Stimulated activated CD4-positive, alpha-beta T cell treated with anti-CD3 and anti-CD28 coated beads, TNF-alpha, amount 100 ng/mL, for 24 hours (primary cell): ENCODE measurements around the gene TEKT5.
"Not testable (repeated sequence)": the region's sequence is repeated elsewhere in the genome, so short reads cannot be mapped to it uniquely, and the experiment has no call there.

Source experiments
- DNase-seq, 3 experiments: peaks; one replicate each; pipeline ENCODE4 v3.0.0-alpha.2; 2020; ENCODE audit warnings: low read depth in 3 of 3

The TEKT5 gene

DNA sequence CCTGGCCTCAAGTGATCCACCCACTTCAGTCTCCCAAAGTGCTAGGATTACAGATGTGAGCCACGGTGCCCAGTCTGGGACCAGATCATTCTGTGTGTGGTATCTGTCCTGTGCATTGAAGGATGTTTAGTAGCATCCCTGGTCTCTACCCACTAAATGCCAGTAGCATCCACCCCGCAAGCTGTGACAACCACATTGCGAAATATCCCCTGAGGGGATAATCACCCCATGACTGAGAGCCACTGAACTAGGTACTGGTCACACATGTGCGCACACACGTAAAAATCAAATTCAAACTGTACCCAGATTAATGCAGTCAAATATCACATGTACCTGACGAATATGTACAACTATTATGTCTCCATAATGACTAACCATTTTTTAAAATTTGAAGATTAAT, 35.8 kb downstream of the TEKT5 start:
- no peak for DNase-seq

DNA sequence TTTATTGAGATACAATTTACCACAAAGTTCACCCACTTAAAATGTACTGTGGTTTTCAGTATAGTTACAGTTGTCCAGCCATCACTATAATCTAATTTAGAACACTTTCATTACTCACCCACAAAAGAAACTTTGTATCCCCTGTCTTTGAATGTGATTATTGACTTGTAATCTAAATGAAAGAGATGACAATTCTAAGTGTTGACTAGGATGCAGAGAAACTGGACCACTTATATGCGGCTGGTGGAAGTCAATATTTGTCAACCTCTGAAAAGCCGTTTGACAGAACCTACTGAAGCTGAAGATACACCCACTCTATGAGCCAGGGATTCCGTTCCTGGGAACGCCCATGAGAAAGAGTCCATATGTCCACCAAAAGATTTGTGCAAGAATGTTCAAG, 36.8 kb downstream of the TEKT5 start:
- no peak for DNase-seq

DNA sequence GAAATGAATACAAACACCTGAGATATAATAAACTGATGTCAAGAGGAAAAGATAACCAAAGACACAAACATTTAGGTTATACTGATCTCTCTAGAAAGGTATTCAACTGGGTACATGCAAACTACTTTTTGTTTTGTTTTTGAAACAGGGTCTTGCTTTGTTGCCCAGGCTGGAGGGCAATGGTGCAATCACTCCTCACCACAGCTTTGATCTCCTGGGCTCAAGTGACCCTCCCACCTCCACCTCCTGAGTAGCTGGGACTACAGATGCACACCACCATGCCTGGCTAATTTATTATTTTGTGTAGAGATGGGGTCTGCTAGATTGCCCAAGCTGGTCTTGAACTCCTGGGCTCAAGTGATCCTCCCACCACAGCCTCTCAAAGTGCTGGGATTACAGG, 38.1 kb downstream of the TEKT5 start:
- DNase-seq, result no peak

DNA sequence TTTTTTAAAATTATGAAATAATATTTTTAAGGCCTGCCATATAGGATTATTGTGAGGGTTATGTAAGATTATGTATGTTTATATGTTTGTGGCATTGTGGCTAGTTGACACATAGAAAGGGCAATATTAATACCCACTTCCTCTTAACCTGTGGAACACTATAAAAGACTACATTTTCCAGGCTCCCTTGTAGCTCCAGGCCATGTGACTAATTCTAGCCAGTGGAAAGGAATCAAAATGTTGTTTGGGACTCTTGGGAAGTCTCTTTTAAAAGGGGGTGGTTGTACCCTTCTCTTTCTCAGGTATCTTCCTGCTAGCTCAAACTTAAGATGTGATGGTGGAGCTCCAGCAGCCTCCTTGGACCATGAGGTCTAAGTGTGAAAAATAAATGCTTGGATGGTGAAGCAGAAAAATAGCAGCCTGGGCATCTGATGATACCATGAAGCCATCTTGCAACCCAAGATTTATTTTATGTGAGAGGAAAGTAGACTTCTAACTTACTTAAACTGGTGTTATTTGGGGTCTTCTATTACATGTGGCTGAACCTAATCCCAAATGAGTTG, 39.2 kb downstream of the TEKT5 start:
- DNase-seq, result no peak

DNA sequence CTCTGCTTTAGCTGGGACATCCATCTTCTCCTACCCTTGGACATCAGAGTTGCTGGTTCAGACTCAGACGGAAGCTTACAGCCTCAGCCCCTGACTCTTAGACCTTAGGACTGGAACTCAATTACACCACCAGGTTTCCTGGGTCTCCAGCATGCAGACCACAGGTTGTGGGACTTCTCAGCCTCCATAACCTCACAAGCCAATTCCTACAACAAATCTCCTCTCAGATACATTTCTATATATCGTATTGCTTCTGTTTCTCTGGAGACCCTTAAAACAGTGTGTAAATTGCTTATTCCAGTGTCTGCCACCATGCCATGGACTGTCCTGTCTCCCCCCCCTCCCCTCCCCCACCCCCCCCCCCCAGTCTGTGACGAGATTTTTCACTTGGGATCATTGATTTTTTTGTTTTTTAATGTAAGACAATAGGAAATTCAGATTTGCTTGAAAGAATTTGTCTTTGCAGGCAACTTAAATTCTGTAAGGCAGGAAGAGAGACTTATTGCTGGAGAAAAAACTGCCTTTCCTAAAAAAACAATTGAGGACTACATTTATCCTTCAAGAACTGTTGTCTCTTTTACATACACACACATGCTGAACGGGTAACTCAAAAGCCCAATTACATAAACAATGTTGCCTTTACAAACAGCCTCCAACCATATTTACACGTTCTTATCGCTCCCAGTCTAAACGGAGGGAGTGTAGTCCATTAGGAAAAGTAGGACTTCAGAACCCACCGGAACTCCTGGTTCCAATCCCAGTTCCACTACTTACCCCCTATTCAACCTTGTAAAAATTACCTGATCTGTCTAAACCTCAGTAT, 39.9 kb downstream of the TEKT5 start:
- no peak for DNase-seq

DNA sequence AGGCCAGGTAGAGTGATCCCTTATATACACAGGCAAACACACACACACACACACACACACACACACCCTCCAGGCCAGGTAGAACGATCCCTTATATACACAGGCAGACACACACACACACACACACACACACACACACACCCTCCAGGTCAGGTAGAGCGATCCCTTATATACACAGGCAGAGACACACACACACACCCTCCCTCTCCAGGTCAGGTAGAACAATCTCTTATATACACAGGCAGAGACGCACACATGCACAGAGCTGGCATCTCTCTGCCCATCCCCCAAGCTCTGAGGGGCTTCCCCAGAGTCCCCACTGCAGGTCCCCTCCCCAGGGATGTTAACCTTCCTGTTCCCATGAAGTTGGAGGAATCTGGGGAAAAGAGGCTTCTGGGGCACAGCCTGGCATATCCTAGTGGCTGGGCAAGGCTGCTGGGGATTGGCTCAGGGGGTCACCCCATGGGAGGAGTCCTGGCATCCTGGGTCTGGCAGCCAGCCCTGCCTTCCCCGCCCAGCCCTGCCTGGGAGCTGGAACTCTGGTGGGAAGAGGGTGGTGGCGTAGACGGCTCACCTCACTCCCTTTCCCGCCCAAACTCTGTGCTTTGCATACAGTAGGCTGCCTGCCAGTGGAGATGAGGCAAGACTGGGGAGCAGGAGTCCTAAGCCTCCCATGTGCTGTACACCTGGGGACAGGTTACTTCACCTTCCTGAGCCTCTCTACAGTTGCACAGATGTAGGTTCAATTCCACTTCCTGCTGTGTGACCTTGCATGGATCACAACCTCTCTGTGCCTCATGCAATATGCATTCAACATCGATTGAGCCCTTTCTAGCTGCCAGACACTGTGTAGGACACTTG, 41.8 kb downstream of the TEKT5 start:
- DNase-seq, result no peak

DNA sequence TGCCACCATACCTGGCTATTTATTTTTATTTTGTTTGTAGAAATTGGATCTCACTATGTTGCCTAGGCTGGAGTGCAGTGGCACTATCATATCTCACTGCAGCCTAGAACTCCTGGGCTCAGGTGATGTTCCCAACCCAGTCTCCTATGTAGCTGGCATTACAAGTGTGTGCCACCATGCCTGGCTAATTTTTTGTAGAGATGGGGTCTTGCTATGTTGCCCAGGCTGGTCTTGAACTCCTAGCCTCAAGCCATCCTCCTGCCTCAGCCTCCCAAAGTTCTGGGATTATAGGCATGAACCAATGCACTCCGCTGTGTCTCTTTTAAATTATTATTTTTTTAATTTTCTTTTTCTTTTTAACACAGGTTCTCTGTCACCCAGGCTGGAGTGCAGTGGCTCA, 45.6 kb downstream of the TEKT5 start:
- not testable (repeated sequence) for DNase-seq

DNA sequence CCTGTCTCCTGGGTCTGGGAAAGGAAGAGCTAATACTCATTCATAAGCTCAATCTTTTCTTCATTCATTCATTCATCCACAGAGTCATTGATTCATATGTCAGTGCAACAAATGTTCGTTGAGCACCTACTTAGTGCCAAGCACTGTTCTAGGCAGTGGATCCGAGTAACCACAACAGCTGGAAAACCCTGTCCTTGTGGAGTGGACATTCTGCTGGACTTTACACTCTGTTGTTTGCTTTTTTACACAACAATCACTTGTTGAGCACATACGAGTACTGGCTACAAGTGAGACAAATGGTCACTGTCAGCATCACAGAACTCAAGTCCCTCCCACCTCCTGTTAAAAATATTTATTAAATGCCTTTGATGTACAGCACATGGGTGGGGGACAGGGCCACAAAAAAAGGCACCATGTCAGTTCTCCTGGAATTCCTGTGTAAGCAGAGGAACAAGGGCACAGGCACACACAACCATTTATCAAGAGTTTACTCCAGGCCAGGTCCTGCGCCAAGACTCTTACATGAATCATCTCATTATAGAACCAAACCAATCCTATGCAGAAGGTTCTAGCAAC, 46.9 kb downstream of the TEKT5 start:
- DNase-seq, result no peak

DNA sequence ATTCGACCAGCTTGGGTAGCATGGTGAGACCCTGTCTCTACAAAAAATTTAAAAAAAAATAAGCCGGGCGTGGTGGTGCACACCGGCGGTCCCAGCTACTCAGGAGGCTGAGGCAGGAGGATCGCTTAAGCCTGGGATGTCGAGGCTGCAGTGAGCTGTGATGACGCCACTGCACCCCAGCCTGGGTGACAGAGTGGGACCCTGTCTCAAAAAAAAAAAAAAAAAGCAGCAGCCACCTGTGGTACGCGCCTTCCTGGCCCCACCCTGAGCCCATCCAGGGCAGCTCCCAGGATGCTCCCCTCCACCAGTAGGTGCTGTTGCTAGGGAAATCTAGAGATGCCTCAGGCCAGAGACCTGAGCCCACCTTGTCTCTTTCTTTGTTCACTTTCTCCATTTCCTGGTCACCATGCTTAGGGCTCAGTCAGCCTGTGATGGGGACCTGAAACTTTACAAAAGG, 47.4 kb downstream of the TEKT5 start:
- DNase-seq, result no peak

DNA sequence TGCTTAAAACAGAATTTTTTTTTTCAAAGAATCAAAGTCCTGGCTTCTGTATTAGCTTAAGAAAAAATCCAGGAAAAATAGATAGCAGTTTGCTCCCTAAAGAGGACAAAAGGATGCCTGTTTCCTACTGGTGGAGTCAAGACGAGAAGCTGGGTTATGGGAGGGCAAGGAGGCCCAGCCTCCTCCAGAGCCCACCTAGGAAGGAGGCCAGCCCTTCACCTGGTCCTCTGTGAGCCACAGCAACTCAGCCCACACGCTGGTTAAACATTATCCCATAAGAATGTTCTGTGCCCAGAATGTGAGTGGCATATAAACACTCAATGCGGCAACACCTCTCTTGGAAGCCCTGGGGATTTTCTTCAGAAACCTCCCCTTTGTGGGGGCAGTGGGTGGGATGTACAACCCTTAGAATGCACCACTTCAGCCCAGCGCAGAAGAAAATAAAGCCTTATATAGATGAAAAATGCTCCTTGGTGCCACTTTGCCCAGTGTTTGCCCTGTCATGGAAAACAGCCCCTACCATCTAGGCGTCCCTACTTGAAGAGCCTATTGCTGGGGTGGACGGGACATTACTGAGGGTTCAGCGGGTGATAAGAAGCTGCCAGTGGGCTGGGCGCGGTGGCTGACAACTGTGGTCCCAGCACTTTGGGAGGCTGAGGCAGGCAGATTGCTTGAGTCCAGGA, 48.0 kb downstream of the TEKT5 start:
- no peak for DNase-seq

DNA sequence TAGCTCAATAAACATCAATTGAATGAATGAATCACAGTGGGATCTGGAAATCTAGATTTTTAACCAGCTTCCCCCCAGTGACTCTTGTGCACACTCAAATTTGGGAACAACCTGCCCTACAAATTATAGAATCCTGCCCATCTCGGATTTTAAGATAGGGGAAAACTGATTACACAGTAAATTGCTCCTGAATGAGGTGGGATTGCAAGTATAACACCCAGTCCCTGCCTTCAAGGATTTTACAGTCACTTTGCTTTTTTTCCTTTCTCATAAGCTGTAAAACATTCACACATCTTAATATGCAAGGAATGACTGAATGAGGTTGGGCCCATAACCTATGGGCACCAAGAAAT, 48.5 kb downstream of the TEKT5 start:
- no peak for DNase-seq

DNA sequence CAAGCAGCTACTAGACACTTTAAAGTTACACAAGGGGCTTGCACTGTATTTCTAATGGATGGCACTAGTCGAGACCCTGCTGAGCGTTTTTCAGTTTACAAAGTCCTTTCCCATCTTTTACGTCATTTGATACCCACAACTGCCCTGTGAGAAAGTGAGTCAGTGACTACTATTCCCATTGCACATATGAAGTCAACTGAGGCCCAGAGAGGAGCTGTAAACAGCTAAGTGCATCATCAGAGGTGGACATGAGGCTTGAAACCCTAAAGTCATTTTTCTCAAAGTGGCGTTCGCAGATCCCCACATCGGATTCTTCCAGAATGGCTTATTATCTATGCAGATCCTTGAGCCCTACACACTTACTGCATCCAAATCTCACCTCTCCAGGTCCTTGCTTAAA, 50.6 kb downstream of the TEKT5 start:
- DNase-seq, result no peak

DNA sequence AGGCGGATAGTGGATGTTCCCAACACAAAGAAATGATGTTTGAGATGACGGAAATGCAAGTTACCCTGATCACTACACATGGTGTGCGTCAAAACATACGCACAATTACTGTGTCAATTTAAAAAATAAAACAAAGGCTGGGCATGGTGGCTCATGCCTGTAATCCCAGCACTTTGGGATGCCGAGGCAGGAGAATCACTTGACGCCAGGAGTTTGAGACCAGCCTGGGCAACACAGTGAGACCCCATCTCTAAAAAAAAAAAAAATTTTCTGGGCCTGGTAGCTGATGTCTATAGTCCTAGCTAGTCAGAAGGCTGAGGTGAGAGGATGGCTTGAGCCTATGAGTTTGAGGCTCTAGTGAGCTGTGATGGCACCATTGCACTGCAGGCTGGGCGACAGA, 51.8 kb downstream of the TEKT5 start:
- no peak for DNase-seq

DNA sequence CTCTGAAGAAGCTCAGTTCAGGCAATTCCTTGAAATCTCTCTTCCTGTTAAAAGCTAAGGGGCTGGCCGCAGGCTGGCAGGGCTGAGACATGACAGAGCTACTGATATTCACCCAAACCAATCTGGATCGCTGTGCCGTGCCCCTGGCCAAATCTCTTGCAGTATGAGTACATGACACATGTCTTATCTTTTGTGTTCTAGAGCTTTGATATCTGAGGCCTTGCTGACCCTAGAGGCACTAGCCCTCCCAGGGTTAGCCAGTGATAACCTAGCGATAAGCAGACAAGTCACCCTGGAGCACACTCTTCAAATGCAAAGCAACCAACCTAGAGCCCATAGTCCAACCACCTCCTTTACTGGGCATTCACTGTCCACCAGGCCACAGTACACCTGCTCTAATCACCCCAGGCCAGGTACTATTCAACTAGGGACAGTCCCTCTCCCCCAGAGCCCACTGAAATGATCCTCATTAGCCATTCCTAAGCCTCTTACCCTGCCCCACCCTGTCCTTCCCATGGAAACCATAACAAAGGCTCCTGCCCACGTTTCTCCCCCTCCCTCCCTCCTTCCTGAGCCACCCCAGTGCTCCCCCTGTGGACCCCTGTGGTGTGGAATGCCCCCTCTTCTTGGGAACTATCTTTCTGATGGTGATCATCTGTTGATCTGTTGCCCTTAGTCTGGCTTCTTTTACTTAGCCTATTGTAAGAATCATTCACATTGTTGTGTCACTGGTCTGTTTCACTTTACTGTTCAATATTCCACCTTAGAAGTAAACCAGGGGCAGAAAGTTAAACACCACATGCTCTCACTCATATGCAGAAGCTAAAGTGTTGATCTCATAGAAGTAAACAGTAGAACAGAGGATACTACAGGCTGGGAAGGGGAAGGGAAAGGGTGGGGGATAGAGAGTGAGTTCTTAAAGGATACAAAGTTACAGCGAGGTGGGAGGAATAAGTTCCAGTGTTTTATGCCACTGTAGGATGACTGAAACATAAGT, 52.5 kb downstream of the TEKT5 start:
- no peak for DNase-seq

DNA sequence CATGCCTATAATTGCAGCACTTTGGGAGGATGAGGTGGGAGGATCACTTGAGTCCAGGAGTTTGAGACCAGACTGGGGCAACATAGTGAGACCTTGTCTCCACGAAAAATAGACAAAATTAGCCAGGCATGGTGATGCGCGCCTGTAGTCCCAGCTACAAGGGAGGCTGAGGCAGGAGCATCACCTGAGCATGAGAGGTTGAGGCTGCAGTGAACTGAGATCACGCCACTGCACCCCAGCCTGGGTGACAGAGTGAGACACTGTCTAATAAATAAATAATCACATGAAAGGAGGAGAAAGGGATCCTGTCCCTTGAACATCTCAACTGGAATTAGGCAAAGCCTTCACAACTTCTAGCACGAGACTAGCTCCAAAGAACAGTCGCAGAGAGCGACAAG, 53.2 kb downstream of the TEKT5 start:
- no peak for DNase-seq

DNA sequence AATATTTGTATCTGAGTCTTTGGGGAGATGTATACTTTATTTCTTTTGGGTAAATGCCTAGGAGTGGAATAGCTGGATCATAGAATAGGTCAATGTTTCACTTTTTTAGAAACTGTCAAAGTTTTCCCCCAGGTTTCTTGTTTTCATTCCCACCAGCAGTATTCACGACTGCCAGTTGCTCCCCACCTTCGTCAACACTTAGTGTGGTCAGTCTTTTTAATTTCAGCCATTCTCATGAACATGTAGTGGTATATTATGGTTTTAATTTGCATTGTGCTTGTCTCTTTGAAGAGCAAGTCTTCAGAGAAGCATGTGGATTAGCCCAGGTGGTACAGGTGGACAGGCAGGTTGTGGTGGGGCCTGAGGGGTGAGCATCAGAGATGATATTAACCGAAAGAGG, 53.8 kb downstream of the TEKT5 start:
- DNase-seq, result no peak

DNA sequence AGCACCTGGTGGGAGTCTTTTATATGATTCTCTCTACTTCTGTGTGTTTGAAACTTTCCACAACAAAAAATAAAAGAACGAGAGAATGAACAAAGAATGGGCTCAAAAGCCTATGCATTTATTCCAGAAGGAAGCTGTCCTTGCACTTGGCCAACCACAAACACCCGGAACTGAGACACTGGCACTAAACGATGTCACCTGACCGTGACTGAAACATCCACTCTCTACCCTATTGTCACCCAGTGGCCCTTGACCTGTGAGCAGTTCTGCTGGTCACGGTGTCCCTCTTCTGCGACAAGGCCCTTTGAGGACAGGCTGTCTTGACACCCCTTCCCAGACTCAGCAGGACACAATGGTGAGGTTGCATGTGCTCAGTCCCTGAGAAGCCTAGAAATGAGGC, 56.6 kb downstream of the TEKT5 start:
- DNase-seq, result no peak

DNA sequence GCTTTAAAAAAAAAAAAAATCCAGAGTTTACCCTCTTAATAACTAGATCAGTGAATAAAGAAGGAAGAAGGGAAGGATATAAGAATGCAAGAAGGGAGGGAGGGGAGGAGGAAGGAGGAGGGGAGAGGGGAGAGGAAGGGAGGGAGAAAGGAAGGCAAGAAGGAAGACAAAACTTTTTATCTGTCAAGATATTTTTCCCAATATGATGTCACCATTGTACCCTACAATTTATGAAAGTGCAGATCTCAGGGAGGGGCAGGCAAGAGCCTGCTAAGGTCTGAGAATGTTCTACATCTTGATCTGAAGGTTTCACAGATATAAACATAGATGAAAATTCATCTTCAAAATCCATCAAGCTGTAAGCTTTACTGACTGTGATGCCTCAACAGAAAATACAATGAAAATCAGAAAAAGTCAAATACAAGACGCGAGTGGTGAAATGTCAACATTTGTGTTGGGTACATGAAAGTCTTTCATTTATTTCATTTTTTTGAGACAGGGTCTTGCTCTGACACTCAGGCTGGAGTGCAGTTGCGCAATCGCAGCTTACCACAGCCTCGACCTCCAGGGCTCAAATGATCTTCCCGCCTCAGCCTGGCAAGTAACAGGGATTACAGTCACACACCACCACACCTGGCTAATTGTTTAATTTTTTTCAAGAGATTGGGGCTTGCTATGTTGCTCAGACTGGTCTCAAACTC, 57.2 kb downstream of the TEKT5 start:
- no peak for DNase-seq

DNA sequence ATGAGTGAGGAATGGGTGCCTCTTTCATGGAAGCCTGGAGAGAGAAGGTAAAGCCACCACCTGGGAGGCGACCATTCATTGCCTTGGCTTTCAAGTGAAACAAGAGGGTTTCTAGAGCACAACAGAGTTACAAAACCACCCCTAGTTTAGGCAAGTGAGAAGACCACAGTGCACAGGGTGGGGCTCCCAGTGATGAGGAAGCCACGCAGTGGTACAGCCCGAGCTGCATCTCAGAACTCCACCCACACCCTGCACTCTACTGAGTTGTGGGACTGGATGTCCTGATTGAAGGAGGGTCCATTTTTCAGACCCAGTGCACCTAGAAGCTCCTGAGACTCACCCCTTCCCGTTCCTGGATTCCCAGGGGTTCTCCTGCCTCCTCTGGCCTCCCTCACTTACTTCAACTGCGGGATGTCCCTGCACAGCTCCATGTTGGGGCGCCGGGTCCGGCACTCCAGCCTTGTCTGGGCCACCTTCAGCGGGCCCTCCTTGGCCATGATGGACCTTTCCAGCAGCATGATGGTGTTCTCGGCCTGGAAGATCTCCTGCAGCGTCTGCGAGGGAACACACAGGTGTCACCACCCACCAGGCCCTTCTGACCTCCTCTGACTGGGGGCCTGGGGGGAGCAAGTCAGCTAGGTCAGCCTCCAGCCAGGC, 59.2 kb downstream of the TEKT5 start:
- DNase-seq, result no peak
